Fibroblast of peridontal ligament (primary cell): ENCODE results near the gene GPC6.

Source experiments
- DNase-seq: peaks from one replicate; pipeline ENCODE4 v3.0.0-alpha.2; 2010; ENCODE audit errors: extremely low read depth

GPC6 gene

GRCh38 chr13:93499991-93500390 lies 273.4 kb downstream of the GPC6 start:
- no peak for DNase-seq

- DNase-seq, result no peak
Measured at GRCh38 chr13:93502071-93502470, 275.5 kb downstream of the GPC6 start.

GRCh38 chr13:93502987-93503615 lies 276.5 kb downstream of the GPC6 start:
- DNase-seq, result no peak

GRCh38 chr13:93505104-93505952 lies 278.7 kb downstream of the GPC6 start:
- DNase-seq, result no peak

- DNase-seq, result no peak
Measured at GRCh38 chr13:93511011-93511410, 284.4 kb downstream of the GPC6 start.

- no peak for DNase-seq
Measured at GRCh38 chr13:93515267-93515666, 288.7 kb downstream of the GPC6 start.

- no peak for DNase-seq
Measured at GRCh38 chr13:93517658-93518057, 291.1 kb downstream of the GPC6 start.

GRCh38 chr13:93521307-93521706 lies 294.7 kb downstream of the GPC6 start:
- no peak for DNase-seq

- DNase-seq, result peak; percentile 65
Measured at GRCh38 chr13:93522501-93522900, 295.9 kb downstream of the GPC6 start.

- no peak for DNase-seq
Measured at GRCh38 chr13:93525087-93525486, 298.5 kb downstream of the GPC6 start.

- DNase-seq, result no peak
Measured at GRCh38 chr13:93527748-93528297, 301.2 kb downstream of the GPC6 start.

- DNase-seq, result peak; percentile 51
Measured at GRCh38 chr13:93529961-93530360, 303.4 kb downstream of the GPC6 start.

- no peak for DNase-seq
Measured at GRCh38 chr13:93534181-93534700, 307.6 kb downstream of the GPC6 start.

GRCh38 chr13:93535251-93535650 lies 308.6 kb downstream of the GPC6 start:
- DNase-seq, result peak; percentile 60

GRCh38 chr13:93539914-93540313 lies 313.3 kb downstream of the GPC6 start:
- DNase-seq, result no peak

GRCh38 chr13:93547886-93548285 lies 321.3 kb downstream of the GPC6 start:
- no peak for DNase-seq

GRCh38 chr13:93549326-93550005 lies 322.9 kb downstream of the GPC6 start:
- peak; percentile 39 for DNase-seq

- no peak for DNase-seq
Measured at GRCh38 chr13:93550236-93550635, 323.6 kb downstream of the GPC6 start.

- no peak for DNase-seq
Measured at GRCh38 chr13:93552596-93552995, 326.0 kb downstream of the GPC6 start.

GRCh38 chr13:93554514-93554913 lies 327.9 kb downstream of the GPC6 start:
- DNase-seq, result no peak

- no peak for DNase-seq
Measured at GRCh38 chr13:93558637-93559036, 332.0 kb downstream of the GPC6 start.

- DNase-seq, result peak; percentile 33
Measured at GRCh38 chr13:93559718-93560117, 333.1 kb downstream of the GPC6 start.
